GM19438 (cell line): ENCODE measurements around the gene UHMK1.
"Not testable (repeated sequence)": the region's sequence is repeated elsewhere in the genome, so short reads cannot be mapped to it uniquely, and the experiment has no call there.

Experiments used
- ATAC-seq: cut with Tn5 transposase; IDR thresholded peaks from one replicate; pipeline ENCODE4 v1.9.1; 2021; ENCODE audit warnings: low read depth; ENCODE audit not compliant: unreplicated experiment

Gene UHMK1

GRCh38 chr1:162562470-162562828 is 64.8 kb downstream of the UHMK1 start:
- no peak for ATAC-seq

GRCh38 chr1:162564762-162565218 is 67.2 kb downstream of the UHMK1 start:
- no peak for ATAC-seq

- no peak for ATAC-seq
These were observed 67.8 kb downstream of the UHMK1 start for GRCh38 chr1:162565460-162565859.

GRCh38 chr1:162566870-162567269 is 69.3 kb downstream of the UHMK1 start:
- ATAC-seq, result no peak

- no peak for ATAC-seq
These were observed 71.2 kb downstream of the UHMK1 start for GRCh38 chr1:162568802-162569201.

GRCh38 chr1:162570718-162571117 is 73.1 kb downstream of the UHMK1 start:
- ATAC-seq, result no peak

GRCh38 chr1:162571121-162571520 is 73.5 kb downstream of the UHMK1 start:
- ATAC-seq, result not testable (repeated sequence)

- no peak for ATAC-seq
These were observed 74.1 kb downstream of the UHMK1 start for GRCh38 chr1:162571696-162572095.

GRCh38 chr1:162573136-162573535 is 75.5 kb downstream of the UHMK1 start:
- ATAC-seq, result no peak

GRCh38 chr1:162578071-162578700 is 80.6 kb downstream of the UHMK1 start:
- no peak for ATAC-seq

- no peak for ATAC-seq
These were observed 81.3 kb downstream of the UHMK1 start for GRCh38 chr1:162578936-162579335.
